GM12801 (cell line): ENCODE results near the gene WARS2.

Experiments used
- TF ChIP-seq, protein P1 (sequence below): IDR thresholded peaks from one replicate; pipeline ENCODE4 v1.5.1; 2011; ENCODE audit warnings: control low read depth; ENCODE audit not compliant: insufficient read length; ENCODE audit errors: extremely low read depth

The WARS2 gene

DNA sequence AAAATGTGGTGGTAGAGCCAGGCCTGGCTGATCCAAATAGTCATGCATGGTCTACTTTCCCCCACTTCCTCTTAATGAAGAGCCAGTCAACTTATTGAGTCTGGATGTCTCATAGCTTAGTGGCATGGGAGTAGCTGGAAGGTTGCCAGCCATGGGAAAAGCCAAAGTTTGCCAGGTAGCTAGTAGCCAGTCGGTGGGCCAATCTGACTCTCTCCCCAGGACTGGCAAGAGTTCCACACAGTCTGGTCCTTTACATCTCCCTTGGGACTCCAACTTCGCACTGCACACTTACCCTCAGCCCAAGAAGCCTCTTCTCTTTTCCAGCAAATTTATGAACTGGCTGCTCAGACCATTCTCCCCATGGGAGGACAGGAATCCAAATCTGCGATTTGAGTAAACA, 8.3 kb downstream of the WARS2 start:
- TF ChIP-seq, protein P1, sequence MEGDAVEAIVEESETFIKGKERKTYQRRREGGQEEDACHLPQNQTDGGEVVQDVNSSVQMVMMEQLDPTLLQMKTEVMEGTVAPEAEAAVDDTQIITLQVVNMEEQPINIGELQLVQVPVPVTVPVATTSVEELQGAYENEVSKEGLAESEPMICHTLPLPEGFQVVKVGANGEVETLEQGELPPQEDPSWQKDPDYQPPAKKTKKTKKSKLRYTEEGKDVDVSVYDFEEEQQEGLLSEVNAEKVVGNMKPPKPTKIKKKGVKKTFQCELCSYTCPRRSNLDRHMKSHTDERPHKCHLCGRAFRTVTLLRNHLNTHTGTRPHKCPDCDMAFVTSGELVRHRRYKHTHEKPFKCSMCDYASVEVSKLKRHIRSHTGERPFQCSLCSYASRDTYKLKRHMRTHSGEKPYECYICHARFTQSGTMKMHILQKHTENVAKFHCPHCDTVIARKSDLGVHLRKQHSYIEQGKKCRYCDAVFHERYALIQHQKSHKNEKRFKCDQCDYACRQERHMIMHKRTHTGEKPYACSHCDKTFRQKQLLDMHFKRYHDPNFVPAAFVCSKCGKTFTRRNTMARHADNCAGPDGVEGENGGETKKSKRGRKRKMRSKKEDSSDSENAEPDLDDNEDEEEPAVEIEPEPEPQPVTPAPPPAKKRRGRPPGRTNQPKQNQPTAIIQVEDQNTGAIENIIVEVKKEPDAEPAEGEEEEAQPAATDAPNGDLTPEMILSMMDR, result no peak

DNA sequence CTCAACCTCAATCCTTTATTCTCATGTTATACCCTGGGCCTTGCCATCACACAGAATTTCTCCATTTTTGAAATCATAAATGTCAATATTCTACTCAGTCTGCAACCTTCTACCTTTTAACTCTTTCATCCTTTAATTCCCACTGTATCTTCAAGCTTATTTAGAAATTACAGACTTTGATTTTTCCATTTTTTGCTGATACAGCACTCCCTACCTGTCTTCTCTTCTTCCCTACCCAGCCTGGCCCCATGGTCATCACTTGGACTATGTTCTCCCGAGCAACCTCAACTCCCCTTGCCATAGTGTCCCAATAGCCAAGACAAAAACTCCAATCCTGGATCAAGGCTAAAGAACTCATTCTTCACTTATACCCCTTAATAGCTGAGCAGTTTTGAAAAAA, 14.6 kb downstream of the WARS2 start:
- TF ChIP-seq, protein P1, result no peak

DNA sequence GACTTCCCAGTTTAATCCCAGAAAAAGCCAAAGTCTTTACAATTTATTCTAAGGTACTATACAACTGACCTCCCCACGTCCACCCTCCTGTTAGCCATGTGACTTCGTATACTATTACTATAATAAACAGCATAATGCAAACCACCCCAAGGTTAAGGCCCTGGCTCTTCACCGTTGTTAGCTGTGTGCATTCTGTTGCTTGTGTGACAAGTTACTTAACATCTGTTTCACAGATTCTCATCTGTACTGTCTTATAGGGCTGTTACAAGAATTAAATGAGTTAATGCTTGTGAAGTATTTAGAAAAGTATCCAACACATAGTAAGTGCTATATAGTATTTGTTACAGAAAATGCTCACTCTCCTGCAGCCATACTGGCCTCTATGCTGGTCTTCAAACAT, 15.7 kb downstream of the WARS2 start:
- TF ChIP-seq, protein P1, result no peak

DNA sequence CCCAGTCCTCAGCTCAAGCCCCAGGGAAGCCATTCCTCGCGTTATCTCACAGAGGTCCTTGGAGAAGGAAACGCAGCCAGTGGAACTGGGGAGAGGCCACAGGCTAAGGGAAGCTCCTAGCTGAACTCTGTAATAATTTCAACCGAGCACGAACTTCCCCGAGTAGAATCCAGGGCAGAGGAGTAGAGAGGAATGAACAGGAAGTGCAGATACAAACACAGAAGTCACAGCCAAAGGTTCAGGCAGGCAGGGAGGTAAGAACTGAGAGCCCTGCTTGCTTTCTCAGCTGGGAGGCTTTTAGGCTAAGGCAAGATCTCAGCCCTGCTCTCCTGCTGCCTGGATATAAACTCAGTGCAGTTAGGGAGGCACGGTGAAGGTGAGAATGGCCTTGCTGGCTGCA, 23.7 kb downstream of the WARS2 start:
- TF ChIP-seq, protein P1, result no peak

DNA sequence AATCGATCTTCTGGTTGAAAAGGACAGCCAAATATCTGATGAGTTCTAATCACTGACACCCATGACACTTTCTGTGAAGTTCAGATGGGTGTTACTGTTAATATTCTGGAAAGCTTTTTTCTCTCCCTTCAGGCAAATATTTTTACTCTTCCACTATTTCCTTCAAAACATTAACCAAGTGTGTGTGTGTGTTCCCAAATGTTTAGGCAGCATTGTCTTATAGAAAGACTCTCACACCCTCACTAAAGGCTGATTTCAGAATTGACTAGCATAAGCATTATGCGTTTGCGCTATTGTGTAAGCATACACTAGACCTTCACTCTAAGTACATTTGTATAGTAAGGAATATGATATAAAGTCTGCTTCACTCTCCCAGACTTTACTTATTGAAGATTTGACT, 24.7 kb downstream of the WARS2 start:
- TF ChIP-seq, protein P1, result no peak

DNA sequence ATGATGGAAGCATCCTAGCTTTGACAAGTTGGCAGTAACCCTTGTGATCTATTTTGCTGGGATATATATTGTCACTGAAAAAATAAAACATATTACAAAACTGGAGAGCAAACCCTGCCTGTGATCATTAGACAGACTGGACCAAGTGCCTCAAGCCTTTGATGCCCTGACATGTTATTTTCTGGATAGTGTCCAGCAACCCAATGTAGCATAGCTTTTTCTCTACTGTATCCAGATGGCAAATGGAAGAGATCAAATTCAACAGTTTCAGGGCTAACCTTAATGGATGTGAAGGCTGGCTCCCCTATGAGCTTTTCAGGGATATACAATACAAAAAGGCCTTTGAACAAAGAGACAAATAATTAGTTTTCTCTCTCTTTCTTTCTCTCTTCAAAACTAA, 25.1 kb downstream of the WARS2 start:
- TF ChIP-seq, protein P1, result no peak

DNA sequence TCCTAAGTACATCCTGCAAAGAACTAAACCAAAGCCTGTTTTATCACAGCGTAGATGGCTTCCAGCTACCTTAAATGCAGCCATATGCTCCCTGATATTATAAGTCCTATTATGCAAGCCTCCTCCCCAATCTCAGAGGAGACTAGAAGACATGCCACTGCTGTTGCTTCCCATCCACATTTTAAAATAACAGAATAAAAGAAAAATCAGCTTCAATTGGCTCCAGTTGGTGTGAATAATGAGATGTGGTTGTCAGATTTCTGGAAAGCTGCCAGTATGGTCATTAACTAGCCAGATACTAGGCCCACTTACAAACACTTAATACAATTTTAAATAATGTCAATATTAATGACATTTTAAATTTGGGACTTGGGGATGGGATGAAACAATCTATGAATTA, 25.7 kb downstream of the WARS2 start:
- TF ChIP-seq, protein P1, result no peak

DNA sequence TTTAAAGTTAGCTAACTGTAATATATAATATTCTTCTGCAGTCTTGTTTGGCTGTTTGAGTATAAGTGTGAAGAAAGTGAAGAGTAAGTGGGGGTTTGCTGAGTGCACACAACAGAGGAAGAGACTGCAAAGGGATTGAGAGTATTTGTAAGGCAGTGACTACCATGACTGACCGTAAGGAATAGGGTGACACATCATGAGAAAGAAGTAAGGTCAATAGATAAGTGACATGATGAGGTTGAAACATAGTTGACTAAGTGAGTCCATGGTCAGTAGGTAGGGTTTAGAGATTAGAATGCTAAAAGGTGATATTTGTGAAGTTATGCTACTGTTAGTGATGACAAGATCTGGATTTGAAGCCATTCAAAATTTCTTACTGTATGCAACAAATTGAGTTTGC, 27.7 kb downstream of the WARS2 start:
- TF ChIP-seq, protein P1, result no peak
